GOT3 (cell line): ENCODE results near the gene WDR7.

ENCODE experiments used
- DNase-seq: peaks from one replicate; lab custom pipeline; 2025; ENCODE audit warnings: mixed read lengths; lab: John Stamatoyannopoulos, UW

WDR7 gene

DNA sequence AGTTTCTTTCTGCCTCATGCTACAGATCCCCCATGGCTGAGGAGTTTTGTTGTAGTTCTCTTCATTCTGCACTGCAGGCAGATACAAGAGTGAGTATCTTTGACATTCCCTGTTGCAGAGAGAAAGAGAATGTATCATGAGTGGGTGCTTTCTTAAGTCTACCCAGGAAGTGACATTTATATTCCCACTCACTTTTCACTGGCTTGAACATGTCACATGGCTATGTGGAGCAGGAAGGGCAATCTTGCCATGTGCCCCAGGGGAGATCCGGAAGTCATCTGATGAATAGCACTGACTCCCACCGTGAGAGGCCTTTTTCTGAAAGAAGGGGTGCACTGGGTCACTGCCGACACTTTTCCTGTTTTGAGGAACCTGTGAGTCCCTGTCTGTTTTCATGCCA is 429.3 kb downstream of the WDR7 start:
- DNase-seq: no peak

DNA sequence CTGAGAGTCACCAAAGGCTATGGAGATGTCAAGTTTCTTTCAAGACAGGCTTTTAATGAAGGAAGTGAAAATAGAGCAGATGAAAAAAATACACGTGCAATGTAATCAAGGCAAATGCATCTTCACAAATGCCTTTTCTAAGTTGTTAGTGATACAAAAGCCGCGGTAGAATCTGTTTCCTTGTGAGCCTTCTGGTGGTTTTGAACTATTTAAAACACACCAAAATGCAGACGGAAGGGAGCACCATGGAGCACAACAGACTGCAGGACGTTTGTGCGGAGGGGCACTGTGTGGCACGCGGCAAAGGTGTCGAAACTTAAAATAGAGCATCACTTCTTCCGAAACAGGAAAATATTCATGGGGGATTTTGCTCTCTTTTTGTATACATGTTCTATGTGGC is 430.7 kb downstream of the WDR7 start:
- no peak for DNase-seq

DNA sequence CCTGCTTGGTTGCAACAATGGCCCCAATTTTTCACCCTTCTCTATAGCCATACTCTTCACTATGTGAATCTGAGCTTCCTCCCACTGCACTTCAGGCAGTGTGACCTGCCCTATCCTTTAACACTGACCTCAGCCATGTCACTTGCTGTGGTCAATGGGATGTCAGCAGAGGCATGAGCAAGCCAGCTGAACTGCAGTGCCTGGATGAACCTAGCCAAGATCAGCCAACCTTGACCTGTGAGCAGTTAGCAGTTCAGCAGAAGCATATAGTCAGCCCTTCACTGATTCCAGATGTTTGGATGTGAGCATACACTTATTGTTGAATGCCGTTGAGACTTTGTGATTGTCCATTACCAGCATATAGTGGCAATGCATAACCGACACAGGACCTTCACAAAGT is 432.3 kb downstream of the WDR7 start:
- no peak for DNase-seq

GRCh38 chr18:57084331-57085271 is 433.4 kb downstream of the WDR7 start:
- no peak for DNase-seq

DNA sequence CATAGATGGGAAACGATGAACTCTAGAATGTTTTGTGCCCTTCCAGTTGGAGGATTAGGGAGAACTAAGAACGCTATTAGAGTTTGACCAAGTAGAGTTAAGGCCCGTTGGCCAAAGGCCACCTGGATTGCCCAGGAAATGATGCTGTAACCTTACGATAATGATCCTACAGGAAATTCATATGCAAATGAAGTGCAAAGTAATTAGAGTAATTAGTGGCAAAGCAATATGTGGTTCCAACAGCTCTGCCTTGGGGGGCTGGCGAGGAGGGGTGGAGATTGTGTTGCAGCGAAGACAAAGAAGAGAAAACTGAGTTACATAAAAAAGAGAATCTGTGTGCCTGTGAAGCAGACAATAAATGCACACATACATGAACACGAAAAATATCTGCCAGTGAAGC is 434.2 kb downstream of the WDR7 start:
- no peak for DNase-seq

GRCh38 chr18:57086163-57086562 is 435.0 kb downstream of the WDR7 start:
- no peak for DNase-seq
